Measurements from ENCODE around the gene ELP6.
"Not testable (repeated sequence)": the region's sequence is repeated elsewhere in the genome, so short reads cannot be mapped to it uniquely, and the experiment has no call there.

DNA sequence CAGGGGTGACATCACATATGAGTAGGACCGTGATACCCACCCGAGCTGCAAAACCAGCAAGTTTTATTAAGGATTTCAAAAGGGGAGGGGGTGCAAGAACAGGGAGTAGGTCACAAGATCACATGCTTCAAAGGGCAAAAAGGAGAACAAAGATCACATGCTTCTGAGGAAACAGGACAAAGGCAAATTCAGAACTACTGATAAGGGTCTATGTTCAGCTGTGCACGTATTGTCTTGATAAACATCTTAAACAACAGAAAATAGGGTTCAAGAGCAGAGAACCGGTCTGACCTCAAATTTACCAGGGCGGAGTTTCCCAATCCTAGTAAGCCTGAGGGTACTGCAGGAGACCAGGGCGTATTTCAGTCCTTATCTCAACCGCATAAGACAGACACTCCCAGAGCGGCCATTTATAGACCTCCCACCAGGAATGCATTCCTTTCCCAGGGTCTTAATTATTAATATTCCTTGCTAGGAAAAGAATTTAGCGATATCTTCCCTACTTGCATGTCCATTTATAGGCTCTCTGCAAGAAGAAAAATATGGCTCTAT lies 53.9 kb downstream of the ELP6 start:
- not testable (repeated sequence) for TF ChIP-seq POLR2A (IDR thresholded peaks at IDR 0.05)
- TF ChIP-seq, protein P1, sequence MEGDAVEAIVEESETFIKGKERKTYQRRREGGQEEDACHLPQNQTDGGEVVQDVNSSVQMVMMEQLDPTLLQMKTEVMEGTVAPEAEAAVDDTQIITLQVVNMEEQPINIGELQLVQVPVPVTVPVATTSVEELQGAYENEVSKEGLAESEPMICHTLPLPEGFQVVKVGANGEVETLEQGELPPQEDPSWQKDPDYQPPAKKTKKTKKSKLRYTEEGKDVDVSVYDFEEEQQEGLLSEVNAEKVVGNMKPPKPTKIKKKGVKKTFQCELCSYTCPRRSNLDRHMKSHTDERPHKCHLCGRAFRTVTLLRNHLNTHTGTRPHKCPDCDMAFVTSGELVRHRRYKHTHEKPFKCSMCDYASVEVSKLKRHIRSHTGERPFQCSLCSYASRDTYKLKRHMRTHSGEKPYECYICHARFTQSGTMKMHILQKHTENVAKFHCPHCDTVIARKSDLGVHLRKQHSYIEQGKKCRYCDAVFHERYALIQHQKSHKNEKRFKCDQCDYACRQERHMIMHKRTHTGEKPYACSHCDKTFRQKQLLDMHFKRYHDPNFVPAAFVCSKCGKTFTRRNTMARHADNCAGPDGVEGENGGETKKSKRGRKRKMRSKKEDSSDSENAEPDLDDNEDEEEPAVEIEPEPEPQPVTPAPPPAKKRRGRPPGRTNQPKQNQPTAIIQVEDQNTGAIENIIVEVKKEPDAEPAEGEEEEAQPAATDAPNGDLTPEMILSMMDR (IDR thresholded peaks at IDR 0.05), result not testable (repeated sequence)
